IgD-negative memory B cell (primary cell): ENCODE data around the gene SPTLC3. TPM values are rescaled to one million over a fixed set of nuclear protein-coding genes. Genes with fewer than 3 reads are reported as not detected.

Source experiments
- H3K27ac Mint-ChIP-seq, 3 donors: one replicate each; pipeline ENCODE4 v1.8.0; 2020 to 2022; ENCODE audit warnings: mild to moderate bottlenecking in 3 of 3, mixed read lengths in 3 of 3, moderate library complexity in 1 of 3
- H3K27me3 Mint-ChIP-seq: one replicate; pipeline ENCODE4 v1.8.0; 2021; ENCODE audit warnings: mixed read lengths
- H3K36me3 Mint-ChIP-seq: one replicate; pipeline ENCODE4 v1.8.0; 2020; ENCODE audit warnings: mild to moderate bottlenecking, mixed read lengths
- H3K4me1 Mint-ChIP-seq, 3 donors: one replicate each; pipeline ENCODE4 v1.8.0; 2020 to 2022; ENCODE audit warnings: mixed read lengths in 3 of 3, mild to moderate bottlenecking in 1 of 3
- H3K4me3 Mint-ChIP-seq, 4 donors: one replicate each; pipeline ENCODE4 v1.8.0; 2020 to 2022; ENCODE audit warnings: mild to moderate bottlenecking in 4 of 4, mixed read lengths in 4 of 4, moderate library complexity in 3 of 4
- H3K9me3 Mint-ChIP-seq, 3 donors: one replicate each; pipeline ENCODE4 v1.8.0; 2020 to 2021; ENCODE audit warnings: mixed read lengths in 3 of 3, mild to moderate bottlenecking in 1 of 3
- polyA plus RNA-seq: library from polyadenylated mRNA; unstranded; fragments of 300-500 nt; fragmentation: Illumina TruSeq; gene quantifications from one replicate; pipeline ENCODE4 v1.2.3, GENCODE V29; 2021

Gene SPTLC3
- polyA plus RNA-seq, 1 donor from 2014 or later: not detected

DNA sequence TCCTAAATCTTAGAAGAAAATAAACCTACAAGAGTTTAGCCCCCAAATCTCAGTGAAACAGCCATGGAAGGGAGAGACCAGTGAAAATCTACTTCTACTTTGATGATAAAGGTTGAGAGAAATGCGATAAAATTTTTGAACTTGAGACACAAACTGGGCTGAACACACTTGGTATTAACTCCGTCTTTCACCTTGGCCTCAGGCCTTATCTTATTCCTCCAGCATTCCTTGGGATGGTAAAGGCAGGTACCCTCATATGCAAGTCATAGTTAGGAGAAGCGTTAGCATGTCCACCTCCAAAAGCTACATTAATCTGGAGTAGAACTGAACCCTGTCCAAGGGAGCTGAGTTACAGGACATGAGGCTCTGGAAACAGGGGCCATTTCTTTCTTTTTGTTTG is 1.2 kb upstream of the SPTLC3 start:
- no peak overlapping the region for H3K4me3 Mint-ChIP-seq
- H3K27me3 Mint-ChIP-seq: peaks cover 10% of the 10 kb centered on the region
- H3K36me3 Mint-ChIP-seq: no peaks in the 10 kb centered on the region
- H3K27ac Mint-ChIP-seq: no peak overlapping the region
- H3K9me3 Mint-ChIP-seq: peaks cover 0 to 4% (median 0%) of the 10 kb centered on the region in 3 donors
- H3K4me1 Mint-ChIP-seq: peaks cover 6 to 22% (median 10%) of the 10 kb centered on the region in 3 donors

DNA sequence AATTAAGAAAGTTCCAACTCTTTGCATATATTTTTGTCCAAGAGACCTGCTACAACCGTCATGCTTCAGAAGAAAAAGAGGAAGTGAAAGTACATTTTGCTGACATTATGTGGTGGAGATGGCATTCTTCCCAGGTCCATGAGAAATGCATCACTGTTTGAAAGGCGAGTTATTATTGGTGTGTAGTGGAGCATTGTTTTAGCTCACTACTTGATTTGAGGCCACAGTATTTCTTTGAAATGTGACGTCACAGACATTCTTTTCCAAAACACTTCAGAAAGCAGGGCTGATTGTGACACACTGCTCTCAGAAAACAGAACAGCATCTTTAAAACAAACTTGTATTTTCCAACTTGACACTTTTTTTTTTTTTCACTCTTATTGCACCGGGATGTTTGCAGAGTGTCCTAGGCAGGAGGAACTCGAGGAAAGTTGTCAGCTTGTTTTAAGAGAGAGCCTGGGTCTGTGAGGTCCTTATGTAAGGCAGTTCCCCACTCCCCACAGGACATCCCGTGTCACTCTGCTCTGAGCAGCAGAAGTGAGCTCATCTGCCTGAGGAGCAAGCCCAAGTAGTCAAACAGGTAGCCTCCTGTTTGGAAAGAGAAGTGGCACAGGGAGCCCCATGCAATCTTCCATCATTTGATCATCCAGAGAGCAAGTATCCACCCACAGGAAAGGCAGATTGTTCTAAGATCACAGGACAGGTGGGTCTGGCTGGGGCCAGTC is 1.1 kb downstream of the SPTLC3 start:
- Mint-ChIP-seq H3K9me3 (peaks cover 0 to 4% (median 0%) of the 10 kb centered on the region in 3 donors), H3K27me3 (peaks cover 11% of the 10 kb centered on the region), H3K36me3 (no peaks in the 10 kb centered on the region), H3K4me1 (peaks cover 6 to 22% (median 10%) of the 10 kb centered on the region in 3 donors), H3K4me3 (peak overlapping the region in 2 of 4 donors; percentile 17 to 64), H3K27ac (peak overlapping the region in 1 of 3 donors; percentile 27)

DNA sequence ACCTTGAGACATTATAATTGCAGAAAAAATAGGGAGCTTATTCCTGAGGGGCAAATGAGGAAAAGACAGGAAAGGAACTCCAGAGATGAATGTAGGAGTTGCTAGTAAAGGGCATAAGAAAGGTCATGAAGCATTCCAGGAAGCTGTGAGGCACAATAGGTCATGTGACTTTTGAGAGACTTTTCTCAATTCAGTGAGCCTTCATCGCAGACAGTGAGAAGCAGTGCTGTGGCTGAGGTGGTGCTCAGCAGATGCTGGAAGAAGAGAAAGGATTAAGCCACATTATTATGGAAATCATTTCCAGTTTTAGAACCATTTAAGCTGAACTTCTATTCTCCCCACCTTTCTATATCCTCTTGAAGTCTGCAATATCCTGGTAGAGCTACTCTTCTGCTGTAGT is 4.1 kb downstream of the SPTLC3 start:
- Mint-ChIP-seq H3K27me3 (peaks cover 11% of the 10 kb centered on the region), H3K4me3 (no peak overlapping the region), H3K9me3 (peaks cover 0 to 2% (median 0%) of the 10 kb centered on the region in 3 donors), H3K4me1 (peaks cover 6 to 22% (median 9%) of the 10 kb centered on the region in 3 donors), H3K27ac (no peak overlapping the region), H3K36me3 (no peaks in the 10 kb centered on the region)

DNA sequence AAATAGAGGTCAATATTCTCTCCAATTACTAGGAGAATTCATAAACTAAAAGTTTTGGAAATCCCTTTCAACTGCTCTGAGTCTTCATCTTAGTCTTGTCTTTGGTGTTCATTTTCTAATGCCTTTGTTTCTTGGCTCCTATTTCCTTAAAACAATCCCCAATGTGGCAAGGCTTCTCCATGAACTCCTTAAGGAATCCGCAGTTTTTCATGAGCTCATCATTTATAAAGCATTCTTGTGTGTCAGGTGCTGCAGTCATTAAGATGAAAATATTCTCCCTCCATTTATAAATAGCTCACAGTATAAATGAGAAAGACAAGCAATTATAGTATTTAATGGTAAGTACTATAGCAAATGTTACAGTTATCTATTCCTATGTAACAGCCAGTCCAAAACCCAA is 4.6 kb downstream of the SPTLC3 start:
- peaks cover 10% of the 10 kb centered on the region for H3K27me3 Mint-ChIP-seq
- no peak overlapping the region for H3K4me3 Mint-ChIP-seq
- peaks cover 0 to 2% (median 0%) of the 10 kb centered on the region in 3 donors for H3K9me3 Mint-ChIP-seq
- no peak overlapping the region for H3K27ac Mint-ChIP-seq
- peaks cover 6 to 18% (median 7%) of the 10 kb centered on the region in 3 donors for H3K4me1 Mint-ChIP-seq
- no peaks in the 10 kb centered on the region for H3K36me3 Mint-ChIP-seq

DNA sequence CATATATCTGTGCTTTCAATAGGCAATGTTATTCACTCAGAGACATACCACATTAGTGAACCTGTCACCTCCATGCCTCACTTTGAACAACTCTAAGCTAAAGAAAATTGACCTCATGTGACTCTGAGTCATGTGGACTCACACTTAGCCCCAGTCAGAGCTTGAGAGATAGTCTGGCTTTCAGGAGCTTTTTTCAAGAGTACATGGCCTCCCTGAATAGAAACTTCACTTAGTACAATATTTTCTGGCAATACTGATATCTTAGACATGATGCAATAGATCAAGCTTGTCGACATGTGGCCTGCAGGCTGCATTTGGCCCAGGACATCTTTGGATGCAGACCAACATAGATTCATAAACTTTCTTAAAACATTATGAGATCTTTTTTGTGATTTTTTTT is 8.5 kb downstream of the SPTLC3 start:
- H3K4me3 Mint-ChIP-seq: no peak overlapping the region
- no peaks in the 10 kb centered on the region for H3K36me3 Mint-ChIP-seq
- no peak overlapping the region for H3K27ac Mint-ChIP-seq
- peaks cover 1% of the 10 kb centered on the region for H3K27me3 Mint-ChIP-seq
- no peaks in the 10 kb centered on the region for H3K4me1 Mint-ChIP-seq
- peaks cover 3 to 18% (median 4%) of the 10 kb centered on the region in 3 donors for H3K9me3 Mint-ChIP-seq

DNA sequence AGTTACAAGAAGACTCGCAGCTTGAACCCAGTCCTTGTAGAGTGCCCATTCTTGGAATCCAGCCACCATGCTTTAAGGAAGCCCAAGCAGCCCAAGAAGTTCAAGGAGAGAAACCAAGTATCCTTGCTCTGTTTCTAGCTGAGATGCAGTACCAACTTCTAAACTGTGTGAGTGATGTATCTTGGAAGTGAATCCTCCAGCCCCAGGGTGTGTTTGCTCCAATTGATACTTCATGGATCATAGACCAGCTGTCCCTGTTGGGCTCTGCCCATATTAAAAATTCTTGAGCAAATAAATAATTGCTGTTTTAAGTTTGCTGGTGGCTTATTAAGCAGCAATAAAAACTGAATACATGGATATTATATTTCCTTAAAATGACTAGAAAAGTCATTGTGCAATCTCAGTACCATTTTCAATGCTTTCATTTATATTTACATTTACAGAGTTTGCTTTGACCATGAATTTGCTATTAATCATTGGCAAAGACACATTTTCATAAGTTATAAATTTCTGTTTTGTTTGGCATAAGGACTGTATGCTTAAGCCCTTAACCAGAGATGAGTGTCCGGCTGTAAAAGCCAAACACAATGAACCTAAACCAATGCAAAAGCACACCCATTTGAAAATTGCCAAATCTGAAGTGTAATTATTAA is 9.2 kb downstream of the SPTLC3 start:
- Mint-ChIP-seq H3K27ac (no peak overlapping the region), H3K36me3 (no peaks in the 10 kb centered on the region), H3K9me3 (peaks cover 3 to 24% (median 4%) of the 10 kb centered on the region in 3 donors), H3K4me1 (peaks cover 0 to 2% (median 0%) of the 10 kb centered on the region in 3 donors), H3K4me3 (no peak overlapping the region), H3K27me3 (no peaks in the 10 kb centered on the region)

DNA sequence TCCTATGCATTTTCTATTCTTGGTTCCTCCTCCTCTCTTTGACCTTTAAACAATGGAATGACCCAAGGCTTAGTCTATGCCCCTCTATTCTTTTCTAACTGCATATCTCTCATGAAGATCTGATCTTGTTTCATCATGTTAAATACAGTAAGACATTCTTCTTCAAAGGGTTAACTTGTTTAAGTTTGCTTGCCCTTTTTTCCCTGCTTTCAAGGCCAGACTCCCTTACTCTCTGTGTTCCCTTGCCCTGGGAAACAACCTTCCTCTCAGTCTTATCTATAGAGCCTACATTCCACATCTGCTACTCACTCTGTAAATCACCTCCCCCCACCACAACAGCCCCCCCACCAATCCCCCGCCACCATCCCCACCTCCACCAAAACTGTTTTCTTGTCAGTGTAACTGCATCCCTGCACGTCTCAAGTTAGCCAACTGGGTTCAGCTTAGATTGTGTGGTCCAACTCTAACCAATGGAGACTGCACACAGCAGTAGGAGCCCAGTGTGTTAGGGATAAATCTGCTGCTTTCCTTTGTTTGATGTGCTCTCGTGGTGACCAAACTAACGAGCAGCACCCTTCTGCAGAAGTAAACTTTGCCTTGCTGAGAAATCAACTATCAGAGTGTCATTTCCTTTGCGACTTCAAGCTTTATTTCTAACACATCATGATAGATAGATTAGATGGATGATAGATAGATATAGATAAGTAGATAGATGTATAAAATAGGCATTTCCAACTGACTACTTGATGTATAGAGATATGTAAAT is 12.6 kb downstream of the SPTLC3 start:
- H3K4me1 Mint-ChIP-seq: peaks cover 0 to 4% (median 0%) of the 10 kb centered on the region in 3 donors
- no peaks in the 10 kb centered on the region for H3K36me3 Mint-ChIP-seq
- peaks cover 3 to 28% (median 6%) of the 10 kb centered on the region in 3 donors for H3K9me3 Mint-ChIP-seq
- no peak overlapping the region for H3K27ac Mint-ChIP-seq
- no peak overlapping the region for H3K4me3 Mint-ChIP-seq
- no peaks in the 10 kb centered on the region for H3K27me3 Mint-ChIP-seq

DNA sequence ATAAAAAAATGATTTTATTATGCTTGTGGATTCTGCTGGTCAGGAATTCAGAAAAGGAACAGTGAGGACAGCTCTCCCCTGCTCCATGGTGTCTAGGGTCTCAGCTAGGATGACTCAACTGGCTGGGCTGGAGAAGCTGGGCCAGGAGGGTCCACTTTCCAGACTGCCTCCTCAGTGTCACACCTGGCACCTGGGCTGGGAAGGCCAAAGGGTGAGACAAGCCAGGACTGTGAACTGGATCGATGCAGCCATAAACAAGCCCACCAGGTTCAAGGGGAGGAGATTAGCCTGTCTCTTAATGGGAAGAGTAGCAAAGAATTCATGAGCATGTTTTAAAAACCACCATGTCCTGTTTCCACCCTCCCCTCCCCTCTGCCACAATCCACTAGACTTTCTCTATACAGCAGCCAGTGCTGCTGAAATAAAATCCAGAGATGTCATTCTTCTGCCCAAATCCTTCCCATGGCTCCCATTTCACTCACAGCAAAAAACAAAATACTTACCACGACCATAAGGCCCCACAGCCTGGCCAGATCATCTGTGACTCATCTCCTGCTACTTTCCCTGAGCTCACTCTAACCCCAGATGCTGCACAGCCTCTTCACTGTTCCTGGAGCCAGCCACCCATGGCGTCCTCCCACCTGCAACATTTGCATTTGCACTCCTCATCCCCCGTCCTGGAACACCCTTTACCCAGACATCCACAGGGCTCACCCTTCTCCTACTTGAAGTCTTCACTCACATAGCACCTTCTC is 13.8 kb downstream of the SPTLC3 start:
- H3K4me3 Mint-ChIP-seq: no peak overlapping the region
- H3K27ac Mint-ChIP-seq: no peak overlapping the region
- H3K4me1 Mint-ChIP-seq: peaks cover 0 to 4% (median 0%) of the 10 kb centered on the region in 3 donors
- H3K9me3 Mint-ChIP-seq: peaks cover 3 to 25% (median 6%) of the 10 kb centered on the region in 3 donors
- H3K27me3 Mint-ChIP-seq: peaks cover 4% of the 10 kb centered on the region
- H3K36me3 Mint-ChIP-seq: no peaks in the 10 kb centered on the region

DNA sequence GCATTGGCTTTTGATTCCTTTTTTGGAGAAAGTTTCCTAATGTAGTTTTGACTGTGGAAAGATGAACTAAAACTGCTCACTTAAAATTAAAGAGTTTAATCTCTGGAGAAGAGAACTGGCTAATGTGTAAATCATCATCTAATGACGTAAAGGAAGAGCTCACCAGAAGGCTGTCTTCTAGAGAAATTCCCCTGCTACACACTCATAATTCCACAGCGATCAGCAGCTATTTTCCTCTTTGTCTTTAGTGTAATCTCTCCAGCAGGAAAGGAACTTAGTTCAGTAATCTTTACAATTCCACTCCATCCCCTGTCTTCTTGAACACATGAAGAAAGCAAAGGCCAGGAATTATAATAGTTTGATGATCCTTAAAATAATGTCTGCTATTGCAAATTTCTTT is 15.8 kb downstream of the SPTLC3 start:
- peaks cover 3 to 25% (median 6%) of the 10 kb centered on the region in 3 donors for H3K9me3 Mint-ChIP-seq
- peaks cover 0 to 4% (median 0%) of the 10 kb centered on the region in 3 donors for H3K4me1 Mint-ChIP-seq
- no peak overlapping the region for H3K4me3 Mint-ChIP-seq
- H3K36me3 Mint-ChIP-seq: no peaks in the 10 kb centered on the region
- H3K27me3 Mint-ChIP-seq: peaks cover 4% of the 10 kb centered on the region
- no peak overlapping the region for H3K27ac Mint-ChIP-seq

DNA sequence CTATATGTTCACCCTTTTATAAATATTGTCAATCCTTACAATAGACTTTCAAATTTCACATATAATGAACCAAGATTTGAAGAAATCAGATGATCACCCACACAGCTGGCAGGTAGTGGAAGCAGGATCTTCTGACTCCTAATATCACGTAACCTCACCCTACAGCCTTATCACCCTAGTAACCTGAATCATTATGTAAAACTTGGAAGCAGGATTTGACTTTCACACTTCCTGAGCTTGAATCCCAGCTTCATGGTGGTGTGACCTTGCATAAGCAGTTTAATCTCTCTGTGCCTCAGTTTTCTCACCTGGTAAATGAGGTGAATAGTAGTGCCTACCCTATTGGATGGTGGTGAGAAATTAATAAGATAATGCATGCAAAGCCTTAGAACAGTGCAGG is 16.4 kb downstream of the SPTLC3 start:
- peak overlapping the region in 1 of 3 donors; percentile 6 for H3K27ac Mint-ChIP-seq
- H3K9me3 Mint-ChIP-seq: peaks cover 3 to 25% (median 6%) of the 10 kb centered on the region in 3 donors
- H3K4me1 Mint-ChIP-seq: peaks cover 0 to 4% (median 0%) of the 10 kb centered on the region in 3 donors
- no peak overlapping the region for H3K4me3 Mint-ChIP-seq
- no peaks in the 10 kb centered on the region for H3K36me3 Mint-ChIP-seq
- H3K27me3 Mint-ChIP-seq: peaks cover 4% of the 10 kb centered on the region

DNA sequence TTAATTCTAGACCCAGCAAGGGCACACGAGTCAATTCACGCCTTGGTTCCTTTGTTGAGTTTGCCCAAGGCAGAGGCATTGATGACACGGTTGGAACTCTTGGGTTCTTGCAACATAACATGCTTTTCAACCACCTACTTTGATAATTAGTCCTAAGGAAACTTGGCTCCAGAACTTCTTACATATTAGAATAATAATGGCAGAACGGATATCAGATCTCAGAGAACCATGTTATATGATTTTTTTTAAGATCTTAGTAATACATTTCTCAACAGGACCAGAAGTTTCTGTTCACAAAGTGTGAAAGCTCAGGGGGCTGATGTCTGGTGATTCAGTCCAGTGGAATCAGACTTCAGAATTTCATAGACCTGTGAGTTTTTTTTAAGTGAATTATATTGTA is 19.2 kb downstream of the SPTLC3 start:
- no peak overlapping the region for H3K4me3 Mint-ChIP-seq
- H3K4me1 Mint-ChIP-seq: peaks cover 0 to 4% (median 0%) of the 10 kb centered on the region in 3 donors
- H3K27me3 Mint-ChIP-seq: peaks cover 4% of the 10 kb centered on the region
- peaks cover 0 to 3% (median 2%) of the 10 kb centered on the region in 3 donors for H3K9me3 Mint-ChIP-seq
- H3K36me3 Mint-ChIP-seq: no peaks in the 10 kb centered on the region
- no peak overlapping the region for H3K27ac Mint-ChIP-seq

DNA sequence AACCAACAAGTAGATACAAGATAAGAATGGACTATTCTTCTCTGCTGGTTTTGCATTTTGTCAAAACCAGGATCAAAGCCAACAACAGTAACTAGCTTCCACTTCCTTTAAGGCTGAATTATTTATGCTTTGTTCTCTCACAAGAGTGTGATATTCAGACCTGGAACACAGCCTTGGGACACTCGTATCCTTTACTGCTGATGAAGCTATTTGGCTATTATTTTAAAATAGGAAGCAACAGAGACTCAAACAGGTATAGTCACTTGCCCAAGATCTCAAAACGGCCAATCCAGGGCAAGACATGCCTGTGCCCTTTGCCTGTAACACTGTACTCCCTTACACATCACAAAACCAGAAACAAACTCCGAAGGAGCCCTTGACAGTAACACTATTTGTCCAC is 19.9 kb downstream of the SPTLC3 start:
- peaks cover 0 to 1% (median under 1%) of the 10 kb centered on the region in 3 donors for H3K4me1 Mint-ChIP-seq
- no peak overlapping the region for H3K4me3 Mint-ChIP-seq
- peaks cover 0 to 2% (median 0%) of the 10 kb centered on the region in 3 donors for H3K9me3 Mint-ChIP-seq
- H3K27me3 Mint-ChIP-seq: peaks cover 4% of the 10 kb centered on the region
- H3K36me3 Mint-ChIP-seq: no peaks in the 10 kb centered on the region
- H3K27ac Mint-ChIP-seq: peak overlapping the region in 1 of 3 donors; percentile 2

DNA sequence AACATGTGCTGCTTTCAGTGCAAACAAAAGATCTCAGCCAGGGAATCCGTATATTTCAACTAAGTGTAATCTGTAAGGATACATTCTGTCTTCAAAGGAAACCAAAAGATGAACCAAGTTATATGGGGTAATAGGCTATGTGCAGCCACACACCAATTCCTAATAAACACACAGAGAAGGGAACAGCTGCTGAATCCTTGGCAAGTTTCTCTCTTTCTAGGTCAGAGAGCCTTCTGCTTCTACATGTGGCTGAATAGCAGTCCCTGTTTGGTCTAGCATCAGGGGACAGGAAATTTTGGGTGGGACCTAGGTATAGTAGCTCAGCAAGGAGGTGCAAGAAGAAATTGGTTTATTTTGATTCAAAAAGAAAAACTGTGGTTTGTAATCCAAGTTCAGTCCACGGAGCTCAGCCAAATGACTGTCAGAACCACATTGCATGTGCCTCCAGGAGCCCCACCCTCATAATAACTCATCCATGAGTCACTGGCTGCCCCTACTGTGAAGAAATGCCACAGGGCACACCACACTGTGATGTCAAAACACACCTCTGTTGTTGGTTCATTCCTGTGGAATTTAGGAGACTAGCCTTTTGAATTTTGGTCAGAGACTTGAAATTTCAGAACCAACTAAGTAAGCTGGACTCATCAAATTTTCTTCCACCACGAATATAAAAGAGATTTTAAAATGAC is 21.1 kb downstream of the SPTLC3 start:
- Mint-ChIP-seq H3K4me3 (no peak overlapping the region), H3K27me3 (peaks cover 4% of the 10 kb centered on the region), H3K9me3 (peaks cover 0 to 2% (median 0%) of the 10 kb centered on the region in 3 donors), H3K36me3 (no peaks in the 10 kb centered on the region), H3K27ac (no peak overlapping the region), H3K4me1 (peaks cover 0 to 2% (median 1%) of the 10 kb centered on the region in 3 donors)

DNA sequence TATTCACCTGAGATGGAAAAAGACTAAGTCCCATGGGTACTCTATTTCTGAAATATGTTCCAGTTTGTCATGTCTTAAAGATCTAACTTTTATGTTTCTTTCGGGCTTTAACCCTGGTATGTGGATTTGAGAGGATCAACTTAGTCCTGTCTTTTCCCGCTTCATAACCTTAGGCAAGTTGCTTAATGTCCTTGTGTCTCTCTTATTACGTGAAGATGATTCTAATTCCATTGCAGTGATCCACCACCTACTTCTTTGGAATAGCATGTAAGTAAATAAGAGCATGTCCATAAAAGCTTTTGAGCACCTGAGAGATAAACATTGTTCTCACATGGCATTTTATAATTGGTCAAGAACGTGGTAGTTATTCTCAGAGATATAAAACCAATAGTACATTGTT is 23.0 kb downstream of the SPTLC3 start:
- Mint-ChIP-seq H3K36me3 (no peaks in the 10 kb centered on the region), H3K27me3 (peaks cover 4% of the 10 kb centered on the region), H3K4me3 (no peak overlapping the region), H3K4me1 (peaks cover 0 to 2% (median 1%) of the 10 kb centered on the region in 3 donors), H3K9me3 (no peaks in the 10 kb centered on the region), H3K27ac (no peak overlapping the region)
